ENCODE results near the gene KCP. TPM values are rescaled to one million over a fixed set of nuclear protein-coding genes. Genes with fewer than 3 reads are reported as not detected.
"Not testable (repeated sequence)": the region's sequence is repeated elsewhere in the genome, so short reads cannot be mapped to it uniquely, and the experiment has no call there.

Gene KCP
- total RNA-seq, 4 donors from 2014 or later, result 0.18 to 3.5 TPM; not detected in 2

GRCh38 chr7:128946936-128947830, 36.7 kb upstream of the KCP start:
- H3K9me3 ChIP-seq, result no peaks in the 10 kb centered on the region
- no peak for DNase-seq
- no peak for TF ChIP-seq POLR2A (IDR thresholded peaks at IDR 0.05)
- TF ChIP-seq CTCF (IDR thresholded peaks at IDR 0.05), result no peak
- no peak overlapping the region for H3K4me3 ChIP-seq
- H3K4me1 ChIP-seq, result no peaks in the 10 kb centered on the region
- no peaks in the 10 kb centered on the region for H3K27me3 ChIP-seq
- no peaks in the 10 kb centered on the region for H3K36me3 ChIP-seq
- intact Hi-C loops (cut with DNase I; ENCODE audit: low total_unique reads), result no loop called here
- H3K27ac ChIP-seq, result no peak overlapping the region

- DNase-seq, result no peak
- H3K9me3 ChIP-seq, result no peaks in the 10 kb centered on the region
- H3K4me3 ChIP-seq, result no peak overlapping the region
- H3K4me1 ChIP-seq, result no peaks in the 10 kb centered on the region
- TF ChIP-seq CTCF (IDR thresholded peaks at IDR 0.05) (no peak), POLR2A (IDR thresholded peaks at IDR 0.05) (no peak)
- H3K36me3 ChIP-seq, result no peaks in the 10 kb centered on the region
- intact Hi-C loops (cut with DNase I; ENCODE audit: low total_unique reads), result no loop called here
- no peaks in the 10 kb centered on the region for H3K27me3 ChIP-seq
- H3K27ac ChIP-seq, result no peak overlapping the region
Measured at GRCh38 chr7:128945668-128946366, 35.3 kb upstream of the KCP start.

- no peak for DNase-seq
- intact Hi-C loops (cut with DNase I; ENCODE audit: low total_unique reads), result no loop called here
- H3K9me3 ChIP-seq, result no peaks in the 10 kb centered on the region
- TF ChIP-seq POLR2A (IDR thresholded peaks at IDR 0.05), result no peak
- H3K36me3 ChIP-seq, result no peaks in the 10 kb centered on the region
- H3K27me3 ChIP-seq, result no peaks in the 10 kb centered on the region
- no peak overlapping the region for H3K4me3 ChIP-seq
- H3K27ac ChIP-seq, result no peak overlapping the region
- H3K4me1 ChIP-seq, result no peaks in the 10 kb centered on the region
Measured at GRCh38 chr7:128944487-128945236, 34.2 kb upstream of the KCP start.

GRCh38 chr7:128943251-128943650, 32.7 kb upstream of the KCP start:
- DNase-seq; H3K9me3 ChIP-seq; H3K27ac ChIP-seq; H3K4me3 ChIP-seq; H3K4me1 ChIP-seq; H3K27me3 ChIP-seq; H3K36me3 ChIP-seq; intact Hi-C loops (cut with DNase I; ENCODE audit: low total_unique reads): not testable (repeated sequence)

GRCh38 chr7:128941946-128942526, 31.5 kb upstream of the KCP start:
- DNase-seq, result no peak
- Histone ChIP-seq H3K27ac (no peak overlapping the region), H3K4me1 (peaks cover 0 to 11% of the 10 kb centered on the region in 2 donors), H3K27me3 (no peaks in the 10 kb centered on the region), H3K9me3 (no peaks in the 10 kb centered on the region), H3K36me3 (no peaks in the 10 kb centered on the region), H3K4me3 (no peak overlapping the region)
- intact Hi-C loops (cut with DNase I; ENCODE audit: low total_unique reads), result no loop called here
- no peak for TF ChIP-seq CTCF (IDR thresholded peaks at IDR 0.05)

Data from uterus (tissue), 4 donors.